Mesenchymal stem cell (in vitro differentiated cells and primary cell): ENCODE data around the gene NGEF.

Source experiments
- DNase-seq: peaks from one replicate; pipeline ENCODE4 v3.0.0-alpha.2; 2013
- H2AFZ ChIP-seq: one replicate; pipeline ENCODE4 v1.6.1; 2013; ENCODE audit warnings: low read depth, mild to moderate bottlenecking, control low read depth, inconsistent platforms, low read length, moderate library complexity
- H2AK5ac ChIP-seq: 2 replicates; pipeline ENCODE4 v1.6.1; 2013; ENCODE audit warnings: low read length, moderate library complexity, mild to moderate bottlenecking, inconsistent platforms; ENCODE audit not compliant: severe bottlenecking
- H2BK120ac ChIP-seq: one replicate; pipeline ENCODE4 v1.6.1; 2013; ENCODE audit warnings: low read depth, mild to moderate bottlenecking, inconsistent platforms, low read length, moderate library complexity
- H2BK12ac ChIP-seq, 2 experiments: one replicate each; pipeline ENCODE4 v1.6.1; 2013; ENCODE audit warnings: inconsistent platforms in 2 of 2, low read length in 2 of 2, mild to moderate bottlenecking in 2 of 2, moderate library complexity in 2 of 2, control low read depth in 1 of 2
- H2BK15ac ChIP-seq: one replicate; pipeline ENCODE4 v1.6.1; 2013; ENCODE audit warnings: mild to moderate bottlenecking, low read depth, inconsistent platforms; ENCODE audit not compliant: poor library complexity, severe bottlenecking
- H2BK5ac ChIP-seq: 2 replicates; pipeline ENCODE4 v1.6.1; 2013; ENCODE audit warnings: low read depth, mild to moderate bottlenecking, low read length, control low read depth, inconsistent platforms; ENCODE audit not compliant: poor library complexity, severe bottlenecking
- H3K14ac ChIP-seq, 2 experiments: one replicate each; pipeline ENCODE4 v1.6.1; 2013; ENCODE audit warnings: inconsistent platforms in 2 of 2, low read length in 2 of 2, control low read depth in 1 of 2, mild to moderate bottlenecking in 1 of 2, moderate library complexity in 1 of 2
- H3K18ac ChIP-seq, 2 experiments: one replicate each; pipeline ENCODE4 v1.6.1; 2013; ENCODE audit warnings: inconsistent platforms in 2 of 2, low read length in 2 of 2, control low read depth in 1 of 2, low read depth in 1 of 2, mild to moderate bottlenecking in 1 of 2
- H3K23ac ChIP-seq, 2 experiments: one replicate each; pipeline ENCODE4 v1.6.1; 2013; ENCODE audit warnings: inconsistent platforms in 2 of 2, low read length in 2 of 2, mild to moderate bottlenecking in 2 of 2, moderate library complexity in 2 of 2, control low read depth in 1 of 2
- H3K27ac ChIP-seq: 2 replicates; pipeline ENCODE4 v1.5.1; 2013; ENCODE audit warnings: mild to moderate bottlenecking, moderate library complexity, low read length, control low read depth, inconsistent platforms; ENCODE audit not compliant: poor library complexity, severe bottlenecking
- H3K27me3 ChIP-seq, 2 experiments: 2 replicates each; pipeline versions ENCODE4 v1.6.1 to v1.7.0; 2013; ENCODE audit warnings: low read length in 2 of 2, mild to moderate bottlenecking in 2 of 2, moderate library complexity in 2 of 2, control low read depth in 1 of 2, inconsistent platforms in 1 of 2; ENCODE audit not compliant: control insufficient read depth in 1 of 2, insufficient read depth in 1 of 2
- H3K36me3 ChIP-seq, 2 experiments: 2 replicates each; pipeline versions ENCODE4 v1.6.1 to v1.7.0; 2013; ENCODE audit warnings: low read length in 2 of 2, control low read depth in 1 of 2, inconsistent platforms in 1 of 2, low read depth in 1 of 2, mild to moderate bottlenecking in 1 of 2; ENCODE audit not compliant: insufficient read depth in 2 of 2, control insufficient read depth in 1 of 2
- H3K4ac ChIP-seq, 2 experiments: one replicate each; pipeline ENCODE4 v1.6.1; 2013; ENCODE audit warnings: inconsistent platforms in 2 of 2, low read length in 2 of 2, mild to moderate bottlenecking in 2 of 2, moderate library complexity in 2 of 2, control low read depth in 1 of 2, low read depth in 1 of 2
- H3K4me1 ChIP-seq: 2 replicates; pipeline ENCODE4 v1.6.1; 2013; ENCODE audit warnings: low read depth, low read length, control low read depth; ENCODE audit not compliant: control insufficient read depth, insufficient read depth
- H3K4me2 ChIP-seq: 2 replicates; pipeline ENCODE4 v1.6.1; 2013; ENCODE audit warnings: low read length, mild to moderate bottlenecking, inconsistent platforms; ENCODE audit not compliant: poor library complexity, severe bottlenecking
- H3K4me3 ChIP-seq, 2 experiments: 2 replicates each; pipeline versions ENCODE4 v1.5.1 to v1.7.0; 2013; ENCODE audit warnings: low read length in 2 of 2, mild to moderate bottlenecking in 2 of 2, control low read depth in 1 of 2, low read depth in 1 of 2; ENCODE audit not compliant: insufficient read depth in 1 of 2
- H3K79me1 ChIP-seq: replicated peaks from 2 replicates; pipeline ENCODE4 v1.6.1; 2013; ENCODE audit warnings: mild to moderate bottlenecking, control low read depth, low read length, inconsistent platforms; ENCODE audit not compliant: poor library complexity, severe bottlenecking
- H3K9ac ChIP-seq: 2 replicates; pipeline ENCODE4 v1.7.0; 2013; ENCODE audit warnings: mild to moderate bottlenecking, low read length, moderate library complexity
- H3K9me3 ChIP-seq: 2 replicates; pipeline ENCODE4 v1.7.0; 2013; ENCODE audit warnings: mild to moderate bottlenecking, low read length; ENCODE audit not compliant: control insufficient read depth
- H4K8ac ChIP-seq: one replicate; pipeline ENCODE4 v1.6.1; 2013; ENCODE audit warnings: inconsistent platforms, mild to moderate bottlenecking, low read length, moderate library complexity
- H4K91ac ChIP-seq: one replicate; pipeline ENCODE4 v1.6.1; 2013; ENCODE audit warnings: mild to moderate bottlenecking, low read length, inconsistent platforms
- WGBS: methylation state at CpG from one replicate; pipeline ENCODE4 v1.1.7; 2013; ENCODE audit warnings: mixed read lengths; 5-methylcytosine and 5-hydroxymethylcytosine counted together

NGEF gene

DNA sequence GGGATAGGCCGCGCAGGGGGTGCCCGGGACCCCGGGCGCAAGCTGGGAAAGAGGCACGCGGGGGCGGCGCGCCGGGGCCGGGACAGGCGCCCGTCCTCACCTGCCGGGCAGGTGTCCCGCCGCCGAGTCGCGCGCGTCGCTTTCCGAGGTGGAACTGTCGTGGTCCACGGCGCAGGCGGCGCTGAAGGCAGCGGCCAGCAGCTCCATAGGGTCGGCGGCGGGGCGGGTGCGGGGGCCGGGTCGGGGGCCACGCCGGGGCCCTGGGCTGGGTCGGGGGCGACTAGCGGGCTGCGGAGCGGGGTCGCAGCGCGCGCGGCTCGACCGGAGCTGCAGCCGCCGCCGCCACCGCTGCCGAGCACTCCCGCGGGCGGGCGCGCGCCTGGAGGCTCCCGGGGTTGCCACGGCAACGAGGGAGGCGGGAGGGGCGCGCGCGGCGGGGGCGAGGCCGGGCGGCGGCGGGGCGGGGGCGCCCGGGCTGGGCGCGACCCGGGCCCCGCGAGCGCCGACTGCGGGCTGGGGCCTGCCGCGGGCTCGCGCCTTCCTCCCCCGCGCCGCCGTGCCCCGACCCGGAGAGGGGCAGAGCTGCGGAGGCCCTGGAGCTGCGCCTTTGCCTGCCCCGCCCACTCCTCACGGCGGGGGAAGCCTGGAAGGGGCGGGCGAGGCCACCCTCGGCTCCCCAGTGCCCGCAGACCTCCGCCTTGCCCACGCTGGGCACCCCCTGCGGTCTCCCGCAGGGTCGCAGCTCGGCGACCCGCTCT is 85.1 kb downstream of the NGEF start:
- Histone ChIP-seq H3K9me3 (peaks cover 5% of the 10 kb centered on the region), H3K4me3 (peak overlapping the region; percentile 49 to 58), H3K9ac (no peak overlapping the region), H3K27ac (no peak overlapping the region), H3K27me3 (peaks cover 58 to 60% of the 10 kb centered on the region in 2 experiments), H3K36me3 (no peaks in the 10 kb centered on the region), H3K4ac (no peak overlapping the region), H2BK120ac (peak overlapping the region; percentile 61), H3K4me1 (peaks cover 18% of the 10 kb centered on the region), H2AK5ac (no peak overlapping the region), H2BK5ac (no peak overlapping the region), H3K18ac (no peak overlapping the region), H2BK12ac (no peak overlapping the region), H3K4me2 (peak overlapping the region; percentile 46), H2BK15ac (no peak overlapping the region), H2AFZ (no peak overlapping the region), H3K23ac (peak overlapping the region in 1 of 2 experiments; percentile 72), H4K8ac (no peak overlapping the region), H3K79me1 (no peaks in the 10 kb centered on the region), H4K91ac (no peak overlapping the region), H3K14ac (no peak overlapping the region)
- no peak for DNase-seq
- 2% methylated on average over 18 of the region's 114 CpGs for WGBS

DNA sequence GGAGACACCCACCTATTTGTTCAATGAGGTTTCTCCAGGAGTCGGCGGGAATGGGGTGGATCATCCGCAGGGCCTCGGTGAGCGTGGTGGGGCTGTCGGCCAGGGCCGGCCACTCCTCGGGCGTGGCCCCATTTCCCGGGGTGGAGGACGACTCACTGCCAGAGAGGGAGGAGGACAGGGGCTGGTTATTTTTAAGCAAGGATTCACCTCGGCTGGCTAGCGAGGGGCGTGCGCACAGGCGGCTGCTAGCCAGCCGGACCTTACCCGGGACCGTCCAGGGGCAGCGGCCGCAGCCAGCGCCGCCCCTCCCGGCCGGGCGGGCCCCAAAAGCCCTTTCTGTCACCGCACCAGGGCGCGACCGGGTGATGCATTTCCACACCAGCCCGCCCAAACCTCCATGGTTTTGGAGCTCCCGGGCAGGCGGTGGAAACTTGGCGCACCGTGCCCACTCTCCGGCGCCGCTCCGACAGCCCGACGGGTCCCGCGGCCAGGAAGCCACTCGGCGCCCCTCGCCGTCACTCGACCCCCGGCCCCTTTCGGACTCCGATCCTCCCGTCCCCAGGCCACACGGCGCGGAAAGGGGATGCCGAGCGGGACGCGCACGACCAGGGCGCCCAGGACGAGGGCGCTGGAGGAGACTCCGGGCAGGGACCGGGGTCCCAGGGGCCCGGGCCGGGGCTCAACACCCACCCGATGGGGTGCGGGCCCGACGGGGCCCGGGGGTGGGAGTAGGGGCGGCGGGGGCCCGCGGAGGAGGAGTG is 85.8 kb downstream of the NGEF start:
- H2AFZ ChIP-seq, result no peak overlapping the region
- H2BK12ac ChIP-seq, result no peak overlapping the region
- H3K4me1 ChIP-seq, result peaks cover 18% of the 10 kb centered on the region
- H3K4me3 ChIP-seq, result peak overlapping the region; percentile 49 to 53
- peak overlapping the region in 1 of 2 experiments; percentile 41 for H3K14ac ChIP-seq
- peak overlapping the region; percentile 46 for H3K4me2 ChIP-seq
- no peak overlapping the region for H3K23ac ChIP-seq
- H2BK5ac ChIP-seq, result no peak overlapping the region
- no peaks in the 10 kb centered on the region for H3K36me3 ChIP-seq
- no peak overlapping the region for H2BK15ac ChIP-seq
- no peak overlapping the region for H3K4ac ChIP-seq
- no peak overlapping the region for H3K18ac ChIP-seq
- DNase-seq, result no peak
- no peak overlapping the region for H3K9ac ChIP-seq
- no peak overlapping the region for H2AK5ac ChIP-seq
- H3K27ac ChIP-seq, result no peak overlapping the region
- 7% methylated on average over 60 of the region's 76 CpGs for WGBS
- H2BK120ac ChIP-seq, result no peak overlapping the region
- H3K27me3 ChIP-seq, result peaks cover 58 to 60% of the 10 kb centered on the region in 2 experiments
- H3K79me1 ChIP-seq, result no peaks in the 10 kb centered on the region
- H4K91ac ChIP-seq, result no peak overlapping the region
- H4K8ac ChIP-seq, result no peak overlapping the region
- H3K9me3 ChIP-seq, result peaks cover 5% of the 10 kb centered on the region

DNA sequence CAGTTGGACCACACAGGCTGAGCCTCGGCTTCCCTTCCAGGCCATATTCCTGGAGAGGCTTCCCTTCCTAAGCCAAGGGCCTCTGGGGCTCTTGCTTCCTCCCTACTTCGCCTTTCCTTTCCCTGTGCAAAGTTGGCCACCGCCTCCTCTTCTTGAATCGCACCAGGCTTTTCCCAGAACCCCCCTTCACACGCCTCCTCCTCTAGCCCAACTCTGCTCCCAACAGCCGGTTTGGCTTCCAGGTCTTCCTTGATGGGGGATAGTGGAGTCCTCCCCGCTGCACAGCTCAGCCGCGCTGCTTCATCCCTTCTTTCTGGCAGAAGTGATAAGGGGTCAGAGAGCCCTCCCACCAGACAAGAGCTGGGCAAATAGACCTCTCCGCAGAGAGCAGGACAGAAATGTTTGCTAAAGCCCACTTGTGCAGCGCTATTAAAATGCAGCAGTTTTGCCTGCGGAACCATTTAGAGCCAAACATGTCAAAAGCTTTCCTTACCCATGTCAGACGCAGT is 86.6 kb downstream of the NGEF start:
- no peak overlapping the region for H4K8ac ChIP-seq
- peaks cover 58 to 65% of the 10 kb centered on the region in 2 experiments for H3K27me3 ChIP-seq
- H3K4me3 ChIP-seq, result peak overlapping the region in 1 of 2 experiments; percentile 53
- H4K91ac ChIP-seq, result no peak overlapping the region
- DNase-seq, result no peak
- peaks cover 18% of the 10 kb centered on the region for H3K4me1 ChIP-seq
- H3K14ac ChIP-seq, result no peak overlapping the region
- H3K9me3 ChIP-seq, result peaks cover 5% of the 10 kb centered on the region
- no peak overlapping the region for H3K9ac ChIP-seq
- H2AFZ ChIP-seq, result no peak overlapping the region
- no peak overlapping the region for H3K18ac ChIP-seq
- no peaks in the 10 kb centered on the region for H3K79me1 ChIP-seq
- H3K36me3 ChIP-seq, result no peaks in the 10 kb centered on the region
- H2BK120ac ChIP-seq, result no peak overlapping the region
- H2AK5ac ChIP-seq, result no peak overlapping the region
- no peak overlapping the region for H2BK5ac ChIP-seq
- 14% methylated on average over 13 of the region's 13 CpGs for WGBS
- H3K23ac ChIP-seq, result no peak overlapping the region
- H2BK12ac ChIP-seq, result no peak overlapping the region
- H3K4ac ChIP-seq, result no peak overlapping the region
- no peak overlapping the region for H2BK15ac ChIP-seq
- no peak overlapping the region for H3K4me2 ChIP-seq
- H3K27ac ChIP-seq, result no peak overlapping the region

DNA sequence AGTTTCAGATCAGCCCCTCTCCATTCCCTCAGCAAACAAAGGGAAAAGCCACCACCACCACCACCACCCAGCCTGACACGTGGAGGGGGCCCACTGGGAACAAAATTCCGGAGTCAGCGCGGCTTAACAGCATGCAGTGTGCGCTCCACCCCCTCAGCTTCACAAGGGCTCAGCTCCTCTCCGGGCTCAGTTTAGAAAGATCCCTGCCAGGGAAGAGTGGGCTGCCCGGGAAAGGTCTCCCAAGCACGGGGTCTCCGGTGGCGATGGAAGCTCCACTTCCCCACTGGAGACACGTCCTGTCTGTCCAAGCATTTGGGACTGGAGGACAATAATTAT is 87.3 kb downstream of the NGEF start:
- peaks cover 58 to 65% of the 10 kb centered on the region in 2 experiments for H3K27me3 ChIP-seq
- DNase-seq, result no peak
- no peak overlapping the region for H3K4me3 ChIP-seq
- H3K14ac ChIP-seq, result no peak overlapping the region
- no peak overlapping the region for H4K91ac ChIP-seq
- H2BK15ac ChIP-seq, result no peak overlapping the region
- H3K4ac ChIP-seq, result no peak overlapping the region
- H3K9me3 ChIP-seq, result peaks cover 5% of the 10 kb centered on the region
- no peaks in the 10 kb centered on the region for H3K79me1 ChIP-seq
- H3K27ac ChIP-seq, result no peak overlapping the region
- H2BK5ac ChIP-seq, result no peak overlapping the region
- no peak overlapping the region for H3K23ac ChIP-seq
- peaks cover 18% of the 10 kb centered on the region for H3K4me1 ChIP-seq
- no peaks in the 10 kb centered on the region for H3K36me3 ChIP-seq
- no peak overlapping the region for H3K9ac ChIP-seq
- H2AK5ac ChIP-seq, result no peak overlapping the region
- H3K18ac ChIP-seq, result no peak overlapping the region
- no peak overlapping the region for H4K8ac ChIP-seq
- H2BK120ac ChIP-seq, result no peak overlapping the region
- H2BK12ac ChIP-seq, result no peak overlapping the region
- WGBS, result 40% methylated on average over 10 of the region's 11 CpGs
- no peak overlapping the region for H3K4me2 ChIP-seq
- H2AFZ ChIP-seq, result no peak overlapping the region
